Fibroblast of skin of right biceps (primary cell): ENCODE data around the gene KCNQ5.
"Not testable (repeated sequence)": the region's sequence is repeated elsewhere in the genome, so short reads cannot be mapped to it uniquely, and the experiment has no call there.

Experiments used
- DNase-seq: peaks from one replicate; pipeline ENCODE4 v3.0.0-alpha.2; 2013

KCNQ5 gene

DNA sequence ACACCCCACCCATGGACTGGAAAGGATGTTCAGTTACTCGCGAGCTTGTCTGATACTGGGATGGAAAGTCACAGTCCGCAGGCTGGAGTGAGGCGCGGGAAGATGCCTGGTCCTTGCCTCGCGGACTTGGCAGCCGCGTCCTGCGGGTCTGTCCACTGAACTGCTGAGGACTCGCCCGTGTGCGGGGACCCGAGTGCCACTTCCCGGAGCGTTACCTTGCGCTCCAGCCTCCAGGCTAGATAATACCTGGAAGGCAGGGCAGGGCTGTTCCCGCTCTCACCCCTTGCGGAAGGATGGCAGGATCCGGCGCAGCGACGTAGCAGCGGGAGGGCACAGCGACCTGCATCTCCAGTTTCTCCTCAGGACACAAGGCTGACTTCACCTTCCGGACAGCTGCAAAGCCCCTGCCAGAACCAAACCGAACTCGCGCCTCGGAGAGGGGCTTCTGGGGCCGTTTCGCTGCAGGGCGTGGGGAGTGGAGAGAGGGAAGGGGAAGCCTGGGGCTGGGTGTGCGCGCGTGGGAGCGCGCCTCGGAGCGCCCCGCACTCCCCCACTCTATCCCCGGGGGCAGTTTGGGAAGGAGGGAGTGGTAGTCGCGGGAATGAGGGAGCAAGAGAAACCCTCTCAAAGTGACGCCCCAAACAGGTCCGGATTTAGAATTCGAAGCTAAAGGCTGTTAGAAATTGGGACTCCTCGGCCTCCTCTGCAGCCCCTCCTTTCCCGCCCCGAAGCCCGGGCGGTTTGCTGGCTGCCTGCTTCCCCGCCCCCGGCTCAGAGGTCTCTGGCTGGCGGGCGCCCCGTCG lies at the start of gene KCNQ5:
Gene KCNQ5, plus strand, starts transcription at position 774 of the 803 bp plus-strand sequence.
- no peak for DNase-seq

GRCh38 chr6:72579865-72580264 lies 42.0 kb upstream of the KCNQ5 start:
- DNase-seq = no peak

DNA sequence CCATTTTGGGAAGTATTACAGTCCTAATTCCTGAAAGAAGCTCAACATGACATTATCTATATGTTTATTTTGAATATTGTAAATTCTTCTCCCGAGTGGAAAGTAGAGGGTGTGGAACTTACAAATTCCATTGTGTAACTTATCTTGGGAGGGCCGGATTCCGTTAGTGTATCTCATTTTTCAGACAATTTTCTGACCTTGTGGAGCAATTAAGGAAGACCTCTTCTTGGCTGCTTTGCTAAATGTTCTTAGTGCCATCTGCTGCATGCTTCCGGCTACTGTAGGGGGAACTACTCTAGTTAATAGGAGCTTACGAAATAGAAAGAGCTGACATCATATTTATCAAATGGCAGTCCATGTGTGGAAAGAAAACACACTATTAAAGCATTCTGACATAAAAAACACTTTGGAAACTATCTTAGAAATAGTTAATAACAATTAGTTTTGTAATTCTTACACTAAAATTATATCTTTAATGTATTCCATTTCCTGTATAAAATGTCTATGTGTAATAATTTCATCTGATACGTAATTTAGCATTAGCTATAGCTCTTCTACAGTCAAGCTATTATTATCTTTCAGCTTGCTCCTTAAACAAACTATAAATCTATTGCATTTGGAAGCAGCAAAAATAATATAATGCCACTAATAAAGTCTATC lies 41.5 kb upstream of the KCNQ5 start:
- peak; percentile 85 for DNase-seq

DNA sequence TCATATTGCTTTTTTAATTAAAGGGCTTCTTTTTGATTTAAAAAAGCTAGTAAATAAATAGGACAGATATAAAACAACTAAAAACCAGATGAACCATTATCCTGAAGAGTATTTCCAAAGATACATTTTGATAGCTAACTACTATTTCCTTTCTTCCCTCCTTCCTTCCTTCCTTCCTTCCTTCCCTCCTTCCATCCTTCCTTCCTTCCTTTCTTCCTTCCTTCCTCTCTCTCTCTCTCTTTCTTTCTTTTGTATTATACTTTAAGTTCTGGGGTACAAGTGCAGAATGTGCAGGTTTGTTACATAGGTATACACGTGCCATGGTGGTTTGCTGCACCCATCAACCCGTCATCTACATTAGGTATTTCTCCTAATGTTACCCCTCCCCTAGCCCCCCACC lies 40.9 kb upstream of the KCNQ5 start:
- not testable (repeated sequence) for DNase-seq

- no peak for DNase-seq
These were observed 33.7 kb upstream of the KCNQ5 start for GRCh38 chr6:72588155-72588554.

- DNase-seq = peak; percentile 22
These were observed 32.8 kb upstream of the KCNQ5 start for GRCh38 chr6:72589096-72589495.

- no peak for DNase-seq
These were observed 26.1 kb upstream of the KCNQ5 start for GRCh38 chr6:72595812-72596211.

- peak; percentile 41 for DNase-seq
These were observed 5.4 kb upstream of the KCNQ5 start for GRCh38 chr6:72616406-72617015.

DNA sequence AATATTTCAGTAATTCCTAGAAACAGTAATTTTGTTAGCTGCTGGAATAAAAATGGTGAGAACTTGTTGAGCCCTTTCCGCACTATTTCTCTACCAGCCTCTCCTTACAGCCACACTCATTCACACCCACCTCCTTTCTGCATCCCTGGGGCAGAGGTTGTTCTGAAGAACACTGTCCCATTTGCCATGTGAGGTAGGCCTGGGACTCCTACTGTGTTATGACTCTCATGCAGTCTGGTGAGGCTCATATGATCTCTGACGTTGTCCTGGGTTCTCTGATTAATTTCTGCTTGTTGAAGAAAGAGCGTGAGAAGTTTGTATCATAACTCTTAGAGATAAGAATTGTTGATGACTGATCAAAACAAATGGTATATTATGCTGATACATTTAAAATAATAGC lies 4.1 kb upstream of the KCNQ5 start:
- no peak for DNase-seq

DNA sequence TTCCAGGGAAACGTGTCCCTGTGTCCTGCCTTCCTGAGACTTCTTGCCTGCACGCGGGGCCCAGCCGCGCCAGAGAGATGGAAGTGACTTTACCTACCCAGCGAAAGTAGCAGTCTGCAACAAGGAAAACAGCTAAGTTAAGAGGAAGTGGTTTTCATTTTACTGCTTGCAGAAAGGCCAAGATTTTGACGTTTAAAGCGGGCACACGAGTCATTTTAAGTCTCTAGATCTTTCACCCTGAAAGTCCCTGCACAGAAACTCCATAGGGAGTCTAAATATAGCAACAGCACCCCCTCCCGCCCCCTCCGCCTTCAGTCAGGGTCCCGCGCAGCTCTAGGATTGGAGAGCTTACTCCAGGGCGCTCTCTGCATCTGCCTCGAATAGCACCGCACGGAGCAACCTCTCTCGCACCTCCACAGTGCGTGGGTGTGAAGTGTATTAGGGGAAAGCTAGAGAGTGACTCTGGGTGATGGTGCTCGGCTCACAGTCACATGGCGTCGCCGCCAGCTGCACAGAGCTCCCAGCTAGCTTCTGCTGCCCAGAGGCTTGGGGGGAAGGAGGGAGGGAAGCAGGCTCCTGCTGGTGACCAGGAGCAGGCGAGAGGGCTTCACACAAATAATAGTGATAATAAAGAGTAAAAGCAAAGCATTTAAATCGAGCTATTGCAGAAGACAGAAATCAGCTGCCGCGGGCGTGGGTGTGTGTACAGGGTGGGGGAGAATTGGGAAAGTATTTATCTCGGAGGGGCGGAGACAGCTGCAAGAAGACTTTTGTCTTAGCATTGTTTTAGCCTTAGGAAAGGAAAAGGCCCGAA lies 1.8 kb upstream of the KCNQ5 start:
- DNase-seq = peak; percentile 48

- no peak for DNase-seq
These were observed 983 bp upstream of the KCNQ5 start for GRCh38 chr6:72620871-72621290.

- DNase-seq = peak; percentile 60
These were observed 453 bp downstream of the KCNQ5 start for GRCh38 chr6:72622094-72622940.

- no peak for DNase-seq
These were observed 1.9 kb downstream of the KCNQ5 start for GRCh38 chr6:72623808-72624207.

DNA sequence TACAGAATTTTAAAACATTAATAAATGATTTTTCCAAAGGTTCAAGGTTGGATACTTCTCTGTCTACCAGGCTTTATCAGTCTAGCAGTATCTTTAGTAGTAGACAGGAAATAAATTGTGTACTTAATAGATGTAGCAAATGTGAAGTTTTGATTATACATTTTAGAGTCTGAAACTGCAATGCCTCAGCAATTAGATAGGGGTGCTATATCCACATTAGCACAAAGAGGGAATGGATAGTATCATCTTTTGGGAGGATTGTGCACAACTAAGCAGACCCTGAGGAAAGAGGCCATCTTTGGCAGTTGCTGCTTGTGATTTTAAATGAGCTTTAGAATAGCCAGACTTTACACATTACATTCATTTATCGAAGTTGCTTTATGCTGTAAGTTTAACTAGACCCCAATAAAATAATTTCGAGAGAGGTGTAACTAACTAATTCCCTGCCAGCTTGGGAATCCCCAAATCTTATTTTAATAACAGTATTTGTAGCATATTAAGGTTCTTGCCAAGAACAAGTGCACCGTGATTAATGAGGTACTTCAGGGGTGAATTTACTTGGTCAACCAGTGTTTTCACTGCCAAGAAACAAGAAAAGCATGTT lies 2.8 kb downstream of the KCNQ5 start:
- DNase-seq = no peak

GRCh38 chr6:72626126-72626525 lies 4.3 kb downstream of the KCNQ5 start:
- DNase-seq = no peak

GRCh38 chr6:72627539-72627938 lies 5.7 kb downstream of the KCNQ5 start:
- no peak for DNase-seq

DNA sequence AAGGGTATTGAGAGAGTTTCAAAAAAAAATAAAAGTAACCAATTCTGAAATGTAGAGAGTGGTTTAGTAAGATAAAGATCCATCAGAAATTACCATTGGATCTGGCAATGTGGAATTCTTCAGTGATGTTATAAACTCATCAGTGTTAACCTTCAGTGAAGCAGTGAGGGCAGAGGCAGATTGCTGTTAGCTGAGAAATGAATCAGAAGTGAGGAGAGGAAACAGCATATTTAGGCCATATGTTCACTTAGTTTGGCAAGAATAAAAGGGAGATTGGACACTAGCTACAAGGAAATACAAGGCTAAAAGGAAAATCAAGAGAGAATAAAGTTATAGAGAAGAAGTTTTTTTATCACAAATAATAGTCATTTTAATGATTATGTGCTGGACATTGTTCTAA lies 9.6 kb downstream of the KCNQ5 start:
- peak; percentile 63 for DNase-seq

- DNase-seq = no peak
These were observed 13.8 kb downstream of the KCNQ5 start for GRCh38 chr6:72635636-72636035.

GRCh38 chr6:72636215-72636614 lies 14.4 kb downstream of the KCNQ5 start:
- DNase-seq = no peak

DNA sequence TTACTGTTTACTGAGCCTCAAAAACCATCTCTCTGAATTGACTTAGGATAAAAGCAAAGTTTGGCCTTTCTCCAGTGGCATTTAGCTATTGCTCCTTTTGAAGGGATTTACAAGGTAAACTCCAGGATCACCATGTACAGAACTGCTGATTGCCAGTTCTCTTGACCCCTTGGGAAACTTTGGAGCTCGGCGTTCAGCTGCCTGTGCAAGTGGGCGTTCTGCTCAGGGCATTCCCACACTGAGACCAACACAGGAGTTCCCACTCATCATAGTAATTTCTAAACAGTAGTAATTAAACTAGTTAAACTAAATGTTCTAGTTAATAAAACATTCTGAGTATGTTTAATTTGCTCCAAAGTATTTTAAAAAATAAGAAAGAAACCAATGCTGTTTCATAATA lies 14.9 kb downstream of the KCNQ5 start:
- no peak for DNase-seq

DNA sequence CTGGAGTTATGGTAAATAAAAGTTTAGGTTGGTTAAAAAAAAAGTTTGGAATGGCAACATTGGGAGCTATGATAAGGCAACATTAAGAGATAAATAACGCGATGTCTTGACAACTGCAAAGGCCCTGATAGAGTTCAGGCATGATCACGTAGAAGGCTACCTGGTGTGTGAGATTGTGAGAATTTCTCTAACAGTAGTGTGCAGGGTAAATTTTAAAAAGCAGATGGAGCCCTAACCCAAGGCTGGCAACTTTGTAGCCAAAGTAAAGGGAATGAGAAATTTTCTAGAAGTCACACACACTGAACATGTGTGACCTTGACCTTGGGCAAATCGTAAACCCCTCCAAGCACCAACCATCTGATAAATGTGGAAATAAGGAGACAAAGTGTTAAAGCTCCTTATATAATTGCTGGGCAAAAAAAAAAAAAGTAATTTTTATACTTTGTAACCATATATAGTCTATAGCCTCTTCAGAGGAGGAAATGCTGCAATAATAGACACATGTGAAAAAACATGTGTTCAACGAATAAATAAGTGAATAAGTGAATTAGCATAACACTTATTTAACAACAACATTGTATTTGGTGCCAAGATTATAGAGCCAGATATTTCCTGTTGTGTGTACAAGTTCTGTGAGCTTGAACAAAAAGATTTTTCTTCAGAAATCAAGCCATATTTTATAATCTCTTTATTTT lies 18.2 kb downstream of the KCNQ5 start:
- no peak for DNase-seq
